ENCODE data around the gene NRK. TPM values are rescaled to one million over a fixed set of nuclear protein-coding genes. Genes with fewer than 3 reads are reported as not detected.
"Not testable (repeated sequence)": the region's sequence is repeated elsewhere in the genome, so short reads cannot be mapped to it uniquely, and the experiment has no call there.

The NRK gene
- polyA plus RNA-seq, 1 donor (not counting 4 experiments of a cell fraction or from before 2014, with no cell fraction given) = 0.28 TPM

- no peak for TF ChIP-seq CTCF (optimal IDR thresholded peaks at IDR 0.05 in 1 of 3, IDR thresholded peaks at IDR 0.05 in 1 of 3, conservative IDR thresholded peaks at IDR 0.05 in 1 of 3; ENCODE audit: extremely low read depth in 1 of 3, insufficient read depth in 2 of 3, low read length in 3 of 3)
- no peak for TF ChIP-seq EZH2 (IDR thresholded peaks at IDR 0.05; ENCODE audit: low read length)
- DNase-seq (ENCODE audit: low read depth, low spot score) (no peak), FAIRE-seq (no peak)
- no peaks in the 10 kb centered on the region for H4K20me1 ChIP-seq (ENCODE audit: control insufficient read depth, extremely low read depth, insufficient read depth, low read length)
- H3K27ac ChIP-seq (ENCODE audit: control insufficient read depth, insufficient read depth, low read length) = no peak overlapping the region
- no peaks in the 10 kb centered on the region for H3K27me3 ChIP-seq (ENCODE audit: control insufficient read depth, extremely low read depth, insufficient read depth, low read length)
- H3K9ac ChIP-seq (ENCODE audit: control insufficient read depth, extremely low read depth, insufficient read depth, low read length) = no peak overlapping the region
- dilution Hi-C loops (cut with MboI; ENCODE audit: extremely low pct_ligation_motif_present, low sequenced_read_pairs) = no loop called here
- H3K79me2 ChIP-seq (ENCODE audit: control insufficient read depth, insufficient read depth, low read length) = no peaks in the 10 kb centered on the region
- H3K4me1 ChIP-seq (ENCODE audit: control insufficient read depth, extremely low read depth, insufficient read depth, low read length) = no peaks in the 10 kb centered on the region
- H3K9me1 ChIP-seq (ENCODE audit: control insufficient read depth, extremely low read depth, insufficient read depth, low read length) = no peaks in the 10 kb centered on the region
- H3K36me3 ChIP-seq (ENCODE audit: control insufficient read depth in 2 of 2, extremely low read depth in 1 of 2, insufficient read depth in 2 of 2, low read length in 2 of 2) = no peaks in the 10 kb centered on the region
- H3K9me3 ChIP-seq (ENCODE audit: control insufficient read depth, low read depth, low read length) = no peaks in the 10 kb centered on the region
- H3K4me2 ChIP-seq (ENCODE audit: control insufficient read depth, extremely low read depth, insufficient read depth, low read depth, low read length) = peak overlapping the region; percentile 10
- H2AFZ ChIP-seq (ENCODE audit: control insufficient read depth, low read length) = no peak overlapping the region
- H3K4me3 ChIP-seq (ENCODE audit: control insufficient read depth in 2 of 3, extremely low read depth in 1 of 3, insufficient read depth in 2 of 3, low read depth in 1 of 3, low read length in 3 of 3) = no peak overlapping the region
Measured at GRCh38 chrX:105837232-105837631, 14.9 kb downstream of the NRK start.

DNA sequence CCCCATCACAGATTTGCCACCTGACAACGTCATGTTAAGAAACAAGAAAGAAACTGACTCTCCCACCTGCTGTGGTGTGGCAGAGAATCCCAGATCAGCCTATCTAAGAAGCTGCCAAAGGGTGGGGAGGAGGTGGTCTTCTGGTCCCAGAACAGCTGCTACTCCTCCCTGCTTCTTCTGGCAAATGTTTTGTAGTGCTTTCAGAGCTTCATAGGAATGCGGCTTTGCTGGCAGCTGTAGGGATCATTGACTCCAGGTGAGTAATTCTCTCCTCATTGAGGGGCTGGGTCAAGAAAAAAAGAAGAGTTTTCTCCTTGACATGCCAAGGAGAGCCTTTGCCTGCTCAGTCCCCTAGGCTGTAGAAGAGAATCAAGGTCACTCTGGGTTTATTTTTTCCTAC is 23.3 kb downstream of the NRK start:
- TF ChIP-seq EZH2 (IDR thresholded peaks at IDR 0.05; ENCODE audit: low read length) = no peak
- Histone ChIP-seq H3K36me3 (ENCODE audit: control insufficient read depth in 2 of 2, extremely low read depth in 1 of 2, insufficient read depth in 2 of 2, low read length in 2 of 2) (no peaks in the 10 kb centered on the region), H3K9me3 (ENCODE audit: control insufficient read depth, low read depth, low read length) (no peaks in the 10 kb centered on the region), H3K27me3 (ENCODE audit: control insufficient read depth, extremely low read depth, insufficient read depth, low read length) (peaks cover 10% of the 10 kb centered on the region), H3K4me3 (ENCODE audit: control insufficient read depth in 2 of 3, extremely low read depth in 1 of 3, insufficient read depth in 2 of 3, low read depth in 1 of 3, low read length in 3 of 3) (no peak overlapping the region), H3K79me2 (ENCODE audit: control insufficient read depth, insufficient read depth, low read length) (no peaks in the 10 kb centered on the region), H3K9me1 (ENCODE audit: control insufficient read depth, extremely low read depth, insufficient read depth, low read length) (no peaks in the 10 kb centered on the region), H4K20me1 (ENCODE audit: control insufficient read depth, extremely low read depth, insufficient read depth, low read length) (no peaks in the 10 kb centered on the region), H3K9ac (ENCODE audit: control insufficient read depth, extremely low read depth, insufficient read depth, low read length) (no peak overlapping the region), H3K27ac (ENCODE audit: control insufficient read depth, insufficient read depth, low read length) (no peak overlapping the region), H3K4me1 (ENCODE audit: control insufficient read depth, extremely low read depth, insufficient read depth, low read length) (no peaks in the 10 kb centered on the region), H3K4me2 (ENCODE audit: control insufficient read depth, extremely low read depth, insufficient read depth, low read depth, low read length) (no peak overlapping the region), H2AFZ (ENCODE audit: control insufficient read depth, low read length) (no peak overlapping the region)
- dilution Hi-C loops (cut with MboI; ENCODE audit: extremely low pct_ligation_motif_present, low sequenced_read_pairs) = no loop called here
- DNase-seq (ENCODE audit: low read depth, low spot score) (no peak), FAIRE-seq (no peak)

GRCh38 chrX:105850100-105850499 is 27.8 kb downstream of the NRK start:
- H3K27ac ChIP-seq (ENCODE audit: control insufficient read depth, insufficient read depth, low read length); H3K4me2 ChIP-seq (ENCODE audit: control insufficient read depth, extremely low read depth, insufficient read depth, low read depth, low read length); H3K9ac ChIP-seq (ENCODE audit: control insufficient read depth, extremely low read depth, insufficient read depth, low read length); H3K9me3 ChIP-seq (ENCODE audit: control insufficient read depth, low read depth, low read length); H4K20me1 ChIP-seq (ENCODE audit: control insufficient read depth, extremely low read depth, insufficient read depth, low read length); H2AFZ ChIP-seq (ENCODE audit: control insufficient read depth, low read length); dilution Hi-C loops (cut with MboI; ENCODE audit: extremely low pct_ligation_motif_present, low sequenced_read_pairs); H3K27me3 ChIP-seq (ENCODE audit: control insufficient read depth, extremely low read depth, insufficient read depth, low read length); H3K4me3 ChIP-seq (ENCODE audit: control insufficient read depth in 2 of 3, extremely low read depth in 1 of 3, insufficient read depth in 2 of 3, low read depth in 1 of 3, low read length in 3 of 3); H3K79me2 ChIP-seq (ENCODE audit: control insufficient read depth, insufficient read depth, low read length); DNase-seq (ENCODE audit: low read depth, low spot score); H3K9me1 ChIP-seq (ENCODE audit: control insufficient read depth, extremely low read depth, insufficient read depth, low read length); H3K36me3 ChIP-seq (ENCODE audit: control insufficient read depth in 2 of 2, extremely low read depth in 1 of 2, insufficient read depth in 2 of 2, low read length in 2 of 2); H3K4me1 ChIP-seq (ENCODE audit: control insufficient read depth, extremely low read depth, insufficient read depth, low read length); FAIRE-seq: not testable (repeated sequence)

Measured in keratinocyte (primary cell).